ENCODE data around the gene DUOX1. TPM values are rescaled to one million over a fixed set of nuclear protein-coding genes. Genes with fewer than 3 reads are reported as not detected.

The DUOX1 gene
- total and polyA plus RNA-seq, 4 donors = 0.13 to 4.5 (median 0.59) TPM

DNA sequence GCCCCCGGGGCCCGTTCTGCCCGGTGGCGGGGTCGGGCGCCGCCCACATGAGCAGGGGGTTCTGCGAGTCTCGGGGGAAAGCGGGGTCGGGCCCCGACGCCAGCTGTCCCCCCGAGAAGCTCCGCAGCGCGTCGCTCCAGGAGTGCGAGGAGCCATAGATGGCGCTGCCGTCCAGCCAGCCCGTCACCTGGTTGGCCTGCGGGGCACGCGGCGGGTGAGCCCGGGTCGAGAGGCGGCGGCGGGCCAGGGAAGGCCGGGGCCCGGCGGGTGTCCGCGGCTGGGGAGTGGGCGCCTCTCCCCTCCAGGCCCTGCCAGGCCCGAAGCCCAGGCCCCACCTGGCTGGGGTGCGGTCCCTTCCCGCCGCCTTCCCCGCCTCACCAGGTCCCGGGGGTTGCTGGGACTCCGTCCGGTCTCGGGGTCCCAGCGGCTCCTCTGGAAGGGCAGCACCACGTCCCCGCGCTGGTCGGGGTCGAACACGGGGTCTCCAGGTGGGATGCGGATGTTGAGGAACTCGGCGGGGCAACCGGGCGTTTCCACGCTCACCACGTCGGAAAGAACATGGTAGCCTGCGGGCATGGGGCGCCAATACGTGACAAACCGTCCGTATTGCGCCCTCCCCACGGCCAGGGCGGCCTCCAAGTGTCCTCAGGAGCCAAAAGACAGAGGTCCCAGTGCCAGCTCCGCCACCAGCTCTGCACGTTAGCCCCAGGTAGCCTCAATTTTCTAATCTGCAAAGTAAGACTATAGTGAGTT is 18.2 kb upstream of the DUOX1 start:
- H3K36me3 ChIP-seq (ENCODE audit: control insufficient read depth in 1 of 2, insufficient read depth in 2 of 2, low read length in 1 of 2) = no peaks in the 10 kb centered on the region
- peak in 1 of 2 donors; percentile 73 for DNase-seq
- no peaks in the 10 kb centered on the region for H3K27me3 ChIP-seq (ENCODE audit: control insufficient read depth in 1 of 2, insufficient read depth in 2 of 2, low read length in 1 of 2)
- no peaks in the 10 kb centered on the region for H3K4me1 ChIP-seq (ENCODE audit: control insufficient read depth in 1 of 2, insufficient read depth in 2 of 2, low read length in 2 of 2)
- intact Hi-C loops (cut with DNase I) = no loop called here
- H3K9me3 ChIP-seq (ENCODE audit: control insufficient read depth, low read length) = no peaks in the 10 kb centered on the region
- ATAC-seq (ENCODE audit: low FRiP score) = no peak
- H3K4me3 ChIP-seq (ENCODE audit: low read length in 2 of 2) = no peak overlapping the region
- whole genome bisulfite sequencing, 2 donors = 5% methylated on average over 35 to 71 of the region's 71 CpGs
- no peak overlapping the region for H3K27ac ChIP-seq (ENCODE audit: low read depth in 1 of 2, low read length in 2 of 2)

GRCh38 chr15:45112143-45112590 is 17.6 kb upstream of the DUOX1 start:
- Histone ChIP-seq H3K4me3 (ENCODE audit: low read length in 2 of 2) (no peak overlapping the region), H3K36me3 (ENCODE audit: control insufficient read depth in 1 of 2, insufficient read depth in 2 of 2, low read length in 1 of 2) (no peaks in the 10 kb centered on the region), H3K27me3 (ENCODE audit: control insufficient read depth in 1 of 2, insufficient read depth in 2 of 2, low read length in 1 of 2) (no peaks in the 10 kb centered on the region), H3K9me3 (ENCODE audit: control insufficient read depth, low read length) (no peaks in the 10 kb centered on the region), H3K4me1 (ENCODE audit: control insufficient read depth in 1 of 2, insufficient read depth in 2 of 2, low read length in 2 of 2) (no peaks in the 10 kb centered on the region), H3K27ac (ENCODE audit: low read depth in 1 of 2, low read length in 2 of 2) (no peak overlapping the region)
- DNase-seq = peak in 1 of 2 donors; percentile 67
- intact Hi-C loops (cut with DNase I) = no loop called here
- no peak for ATAC-seq (ENCODE audit: low FRiP score)
- WGBS, 2 donors = 4 to 5% methylated on average over 13 of the region's 13 CpGs

GRCh38 chr15:45112591-45113379 is 17.0 kb upstream of the DUOX1 start:
- ATAC-seq (ENCODE audit: low FRiP score) (peak; percentile 24), DNase-seq (peak in 1 of 2 donors; percentile 65)
- WGBS, 2 donors = 1% methylated on average over 58 of the region's 58 CpGs
- no peaks in the 10 kb centered on the region for H3K27me3 ChIP-seq (ENCODE audit: control insufficient read depth in 1 of 2, insufficient read depth in 2 of 2, low read length in 1 of 2)
- no peak overlapping the region for H3K27ac ChIP-seq (ENCODE audit: low read depth in 1 of 2, low read length in 2 of 2)
- H3K4me3 ChIP-seq (ENCODE audit: low read length in 2 of 2) = no peak overlapping the region
- intact Hi-C loops (cut with DNase I) = no loop called here
- H3K36me3 ChIP-seq (ENCODE audit: control insufficient read depth in 1 of 2, insufficient read depth in 2 of 2, low read length in 1 of 2) = no peaks in the 10 kb centered on the region
- no peaks in the 10 kb centered on the region for H3K4me1 ChIP-seq (ENCODE audit: control insufficient read depth in 1 of 2, insufficient read depth in 2 of 2, low read length in 2 of 2)
- H3K9me3 ChIP-seq (ENCODE audit: control insufficient read depth, low read length) = no peaks in the 10 kb centered on the region

- no peaks in the 10 kb centered on the region for H3K36me3 ChIP-seq (ENCODE audit: control insufficient read depth in 1 of 2, insufficient read depth in 2 of 2, low read length in 1 of 2)
- no peaks in the 10 kb centered on the region for H3K9me3 ChIP-seq (ENCODE audit: control insufficient read depth, low read length)
- H3K27me3 ChIP-seq (ENCODE audit: control insufficient read depth in 1 of 2, insufficient read depth in 2 of 2, low read length in 1 of 2) = no peaks in the 10 kb centered on the region
- peak in 1 of 2 donors; percentile 33 for DNase-seq
- no peak overlapping the region for H3K27ac ChIP-seq (ENCODE audit: low read depth in 1 of 2, low read length in 2 of 2)
- no peaks in the 10 kb centered on the region for H3K4me1 ChIP-seq (ENCODE audit: control insufficient read depth in 1 of 2, insufficient read depth in 2 of 2, low read length in 2 of 2)
- no peak overlapping the region for H3K4me3 ChIP-seq (ENCODE audit: low read length in 2 of 2)
- WGBS, 2 donors = 6 to 9% methylated on average over 14 of the region's 14 CpGs
- intact Hi-C loops (cut with DNase I) = no loop called here
- no peak for ATAC-seq (ENCODE audit: low FRiP score)
Observed at GRCh38 chr15:45113380-45113990, 16.3 kb upstream of the DUOX1 start.

DNA sequence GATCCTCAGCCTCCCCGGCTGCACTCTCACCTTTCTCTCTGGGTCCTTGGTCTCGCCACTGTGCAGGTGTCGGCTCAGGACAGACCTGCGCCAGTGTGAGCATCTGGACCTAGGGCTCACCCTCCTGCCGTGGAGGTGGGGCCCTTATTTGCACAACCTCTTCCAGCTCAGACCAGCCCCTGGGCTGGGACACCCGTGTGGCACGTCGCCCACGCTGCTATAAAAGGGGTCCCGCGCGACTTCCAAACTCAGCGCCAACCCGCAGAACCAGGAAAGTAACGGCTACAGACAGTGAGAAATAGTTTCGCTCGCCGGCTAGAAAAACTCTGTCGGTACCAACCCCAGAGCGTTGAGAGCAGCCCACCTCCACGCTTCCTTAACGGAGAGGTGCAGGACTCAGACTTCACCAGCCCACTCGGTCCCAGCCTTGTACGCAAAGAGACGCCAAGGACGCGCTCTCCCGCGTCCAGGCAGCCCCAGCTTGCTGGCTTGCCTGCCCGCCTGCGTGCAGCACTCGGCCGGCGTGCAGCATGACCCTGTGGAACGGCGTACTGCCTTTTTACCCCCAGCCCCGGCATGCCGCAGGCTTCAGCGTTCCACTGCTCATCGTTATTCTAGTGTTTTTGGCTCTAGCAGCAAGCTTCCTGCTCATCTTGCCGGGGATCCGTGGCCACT is 15.6 kb upstream of the DUOX1 start, which contains the start of the genes DUOX2 and DUOXA2:
Gene DUOX2, minus strand, starts transcription at position 97 of the 675 bp plus-strand sequence. CDS start 761 bp downstream, outside the sequence.
Gene DUOXA2, plus strand, starts transcription at position 251 of the 675 bp plus-strand sequence. Its CDS starts 280 bp downstream, at position 531.
- WGBS, 2 donors = 2% methylated on average over 42 of the region's 42 CpGs
- H3K36me3 ChIP-seq (ENCODE audit: control insufficient read depth in 1 of 2, insufficient read depth in 2 of 2, low read length in 1 of 2) = no peaks in the 10 kb centered on the region
- no peaks in the 10 kb centered on the region for H3K27me3 ChIP-seq (ENCODE audit: control insufficient read depth in 1 of 2, insufficient read depth in 2 of 2, low read length in 1 of 2)
- no peak for ATAC-seq (ENCODE audit: low FRiP score)
- intact Hi-C loops (cut with DNase I) = no loop called here
- no peak within 1 kb of the TSS for H3K4me3 ChIP-seq (ENCODE audit: low read length in 2 of 2)
- H3K9me3 ChIP-seq (ENCODE audit: control insufficient read depth, low read length) = no peaks in the 10 kb centered on the region
- H3K27ac ChIP-seq (ENCODE audit: low read depth in 1 of 2, low read length in 2 of 2) = no peak within 1 kb of the TSS
- H3K4me1 ChIP-seq (ENCODE audit: control insufficient read depth in 1 of 2, insufficient read depth in 2 of 2, low read length in 2 of 2) = no peaks in the 10 kb centered on the region
- peak in 1 of 2 donors; percentile 71 for DNase-seq

GRCh38 chr15:45114751-45115085 is 15.1 kb upstream of the DUOX1 start:
- Histone ChIP-seq H3K4me3 (ENCODE audit: low read length in 2 of 2) (no peak overlapping the region), H3K4me1 (ENCODE audit: control insufficient read depth in 1 of 2, insufficient read depth in 2 of 2, low read length in 2 of 2) (no peaks in the 10 kb centered on the region), H3K27ac (ENCODE audit: low read depth in 1 of 2, low read length in 2 of 2) (no peak overlapping the region), H3K9me3 (ENCODE audit: control insufficient read depth, low read length) (no peaks in the 10 kb centered on the region), H3K36me3 (ENCODE audit: control insufficient read depth in 1 of 2, insufficient read depth in 2 of 2, low read length in 1 of 2) (no peaks in the 10 kb centered on the region), H3K27me3 (ENCODE audit: control insufficient read depth in 1 of 2, insufficient read depth in 2 of 2, low read length in 1 of 2) (no peaks in the 10 kb centered on the region)
- DNase-seq (no peak), ATAC-seq (ENCODE audit: low FRiP score) (no peak)
- WGBS, 2 donors = 9 to 15% methylated on average over 2 of the region's 2 CpGs
- intact Hi-C loops (cut with DNase I) = no loop called here

DNA sequence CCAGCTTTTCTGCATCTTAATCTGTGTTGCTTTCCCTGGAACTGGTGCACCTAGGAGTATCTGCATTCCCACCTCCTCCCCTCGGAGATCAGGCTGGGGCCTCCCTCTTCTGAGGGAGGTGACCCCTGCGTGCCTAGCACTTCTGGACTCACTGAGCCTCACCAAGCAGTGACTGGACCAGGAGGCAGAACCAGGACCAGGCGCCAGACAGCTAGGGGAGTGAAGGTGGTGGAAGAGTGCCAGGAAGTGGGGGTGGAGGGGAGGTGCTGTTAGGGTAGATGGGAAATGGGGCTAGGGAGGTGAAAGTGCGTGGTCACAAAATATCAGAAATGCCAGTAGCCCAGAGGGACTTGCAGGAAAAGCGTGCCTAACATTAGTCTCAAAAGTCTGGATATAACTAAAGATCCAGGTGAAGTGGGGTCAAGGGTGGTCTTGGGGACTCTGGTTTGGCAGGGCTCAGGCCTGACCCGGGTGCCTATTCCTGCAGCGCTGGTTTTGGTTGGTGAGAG is 14.4 kb upstream of the DUOX1 start:
- intact Hi-C loops (cut with DNase I) = no loop called here
- Histone ChIP-seq H3K27me3 (ENCODE audit: control insufficient read depth in 1 of 2, insufficient read depth in 2 of 2, low read length in 1 of 2) (no peaks in the 10 kb centered on the region), H3K4me1 (ENCODE audit: control insufficient read depth in 1 of 2, insufficient read depth in 2 of 2, low read length in 2 of 2) (no peaks in the 10 kb centered on the region)

GRCh38 chr15:45116006-45116481 is 13.8 kb upstream of the DUOX1 start:
- peak in 1 of 2 donors; percentile 70 for DNase-seq
- WGBS, 2 donors = 32 to 35% methylated on average over 19 of the region's 19 CpGs
- Histone ChIP-seq H3K4me1 (ENCODE audit: control insufficient read depth in 1 of 2, insufficient read depth in 2 of 2, low read length in 2 of 2) (no peaks in the 10 kb centered on the region), H3K9me3 (ENCODE audit: control insufficient read depth, low read length) (no peaks in the 10 kb centered on the region), H3K4me3 (ENCODE audit: low read length in 2 of 2) (no peak overlapping the region), H3K36me3 (ENCODE audit: control insufficient read depth in 1 of 2, insufficient read depth in 2 of 2, low read length in 1 of 2) (no peaks in the 10 kb centered on the region), H3K27ac (ENCODE audit: low read depth in 1 of 2, low read length in 2 of 2) (no peak overlapping the region), H3K27me3 (ENCODE audit: control insufficient read depth in 1 of 2, insufficient read depth in 2 of 2, low read length in 1 of 2) (no peaks in the 10 kb centered on the region)
- ATAC-seq (ENCODE audit: low FRiP score) = no peak
- intact Hi-C loops (cut with DNase I) = no loop called here

More for the DNA sequence above, 14.4 kb upstream of the DUOX1 start:
- no peak overlapping the region for H3K4me3 ChIP-seq (ENCODE audit: low read length in 2 of 2)
- ATAC-seq (ENCODE audit: low FRiP score) (no peak), DNase-seq (peak in 1 of 2 donors; percentile 49)
- no peak overlapping the region for H3K27ac ChIP-seq (ENCODE audit: low read depth in 1 of 2, low read length in 2 of 2)
- WGBS, 2 donors = 77 to 78% methylated on average over 7 of the region's 7 CpGs
- H3K36me3 ChIP-seq (ENCODE audit: control insufficient read depth in 1 of 2, insufficient read depth in 2 of 2, low read length in 1 of 2) = no peaks in the 10 kb centered on the region
- no peaks in the 10 kb centered on the region for H3K9me3 ChIP-seq (ENCODE audit: control insufficient read depth, low read length)
